22Rv1 (cell line): ENCODE data around the gene NUFIP1.

Experiments
- CTCF ChIP-seq: fragments of 450-650 bp; IDR thresholded peaks from 2 replicates; pipeline ENCODE4 v1.5.1; 2017; ENCODE audit warnings: mild to moderate bottlenecking
- ZFX ChIP-seq: fragments of 450-650 bp; IDR thresholded peaks from 2 replicates; pipeline ENCODE4 v1.6.1; 2017; ENCODE audit warnings: antibody characterized with exemption, borderline replicate concordance

- TF ChIP-seq ZFX (no peak), CTCF (no peak)
Measured at GRCh38 chr13:44902738-44903137, 86.5 kb downstream of the NUFIP1 start.
